H1 (cell line): ENCODE results near the gene CEP128. TPM values are rescaled to one million over a fixed set of nuclear protein-coding genes. Genes with fewer than 3 reads are reported as not detected.

Experiments used
- CEBPB ChIP-seq: IDR thresholded peaks from 2 replicates; pipeline ENCODE4 v1.6.1; 2012; ENCODE audit warnings: low read depth, low read length
- EZH2 ChIP-seq: fragments of 200-600 bp; sonication (generic); IDR thresholded peaks from 2 replicates; pipeline ENCODE4 v1.7.1; 2012; ENCODE audit warnings: low read depth, mild to moderate bottlenecking, moderate library complexity, low read length, inconsistent platforms; ENCODE audit not compliant: severe bottlenecking
- GTF2F1 ChIP-seq: IDR thresholded peaks from 2 replicates; pipeline ENCODE4 v1.6.1; 2012; ENCODE audit warnings: low read depth, low read length, improper control_type of control experiment, borderline replicate concordance
- JUN ChIP-seq: IDR thresholded peaks from 2 replicates; pipeline ENCODE4 v1.6.1; 2011; ENCODE audit warnings: low read depth, mild to moderate bottlenecking, improper control_type of control experiment, low read length
- KDM1A ChIP-seq: fragments of 200-600, 300-600 bp; sonication (generic); IDR thresholded peaks from 2 replicates; pipeline ENCODE4 v1.7.1; 2016; ENCODE audit warnings: mild to moderate bottlenecking, low read length, borderline replicate concordance
- SP1 ChIP-seq: IDR thresholded peaks from 2 replicates; pipeline ENCODE4 v1.6.1; 2011; ENCODE audit warnings: low read depth, low read length
- SRF ChIP-seq: IDR thresholded peaks from 2 replicates; pipeline ENCODE4 v1.6.1; 2011; ENCODE audit warnings: mild to moderate bottlenecking, low read depth, low read length, moderate library complexity
- polyA plus RNA-seq, 7 experiments: library from polyadenylated mRNA; depleted of rRNA in 3 of 7; stranded (reverse) in 5 of 7; unstranded in 2 of 7; fragments of >200 nt in 5 of 7; fragments of 200-250 nt in 2 of 7; gene quantifications; 1 replicate in 5 of 7; 2 replicates in 1 of 7; 4 replicates in 1 of 7; pipeline versions ENCODE4 v1.2.1 to v1.2.3, GENCODE V29; 2011 to 2013; ENCODE audit warnings: missing spikeins in 2 of 7, mixed read lengths in 2 of 7
- total RNA-seq: library from RNA; stranded (reverse); fragmentation: NEBNext Ultra II Directional; extraction: Animal tissue kit (Norgen Biotek cat#: 25700); gene quantifications from 2 replicates; pipeline ENCODE4 v1.2.1, GENCODE V29; 2021
- TF ChIP-seq, protein P1 (sequence below): IDR thresholded peaks from 2 replicates; pipeline ENCODE4 v1.6.1; 2012; ENCODE audit warnings: low read length, inconsistent platforms
- TF ChIP-seq, protein P2 (sequence below): IDR thresholded peaks from 2 replicates; pipeline ENCODE4 v1.6.1; 2012; ENCODE audit warnings: inconsistent platforms

CEP128 gene
- total and polyA plus RNA-seq, 2 of the 8 experiments (the other 6 are each of a cell fraction or from before 2014, with no cell fraction given): 1.9 to 17.0 TPM

DNA sequence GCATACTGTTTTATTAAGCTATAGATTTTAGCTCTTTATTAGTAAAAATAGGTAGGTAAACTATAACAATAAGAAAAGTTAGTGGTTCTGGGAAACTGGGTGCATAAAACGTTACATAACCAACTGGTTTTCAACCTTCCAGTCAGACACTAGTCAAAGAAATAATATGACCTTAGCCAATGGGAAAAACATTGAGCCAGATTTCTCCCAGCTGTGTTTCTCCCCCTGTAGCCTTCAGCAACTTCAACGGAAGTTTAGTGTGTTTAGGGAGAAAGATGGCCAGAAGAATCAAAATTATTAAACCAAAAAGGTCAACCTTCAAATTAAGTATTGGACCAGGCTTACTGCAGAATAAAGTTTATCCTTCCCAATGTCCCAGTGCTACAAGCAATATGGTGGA, 446.8 kb downstream of the CEP128 start (continued):
- TF ChIP-seq, protein P1, sequence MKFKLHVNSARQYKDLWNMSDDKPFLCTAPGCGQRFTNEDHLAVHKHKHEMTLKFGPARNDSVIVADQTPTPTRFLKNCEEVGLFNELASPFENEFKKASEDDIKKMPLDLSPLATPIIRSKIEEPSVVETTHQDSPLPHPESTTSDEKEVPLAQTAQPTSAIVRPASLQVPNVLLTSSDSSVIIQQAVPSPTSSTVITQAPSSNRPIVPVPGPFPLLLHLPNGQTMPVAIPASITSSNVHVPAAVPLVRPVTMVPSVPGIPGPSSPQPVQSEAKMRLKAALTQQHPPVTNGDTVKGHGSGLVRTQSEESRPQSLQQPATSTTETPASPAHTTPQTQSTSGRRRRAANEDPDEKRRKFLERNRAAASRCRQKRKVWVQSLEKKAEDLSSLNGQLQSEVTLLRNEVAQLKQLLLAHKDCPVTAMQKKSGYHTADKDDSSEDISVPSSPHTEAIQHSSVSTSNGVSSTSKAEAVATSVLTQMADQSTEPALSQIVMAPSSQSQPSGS: no peak
- TF ChIP-seq EZH2: no peak
- TF ChIP-seq, protein P2, sequence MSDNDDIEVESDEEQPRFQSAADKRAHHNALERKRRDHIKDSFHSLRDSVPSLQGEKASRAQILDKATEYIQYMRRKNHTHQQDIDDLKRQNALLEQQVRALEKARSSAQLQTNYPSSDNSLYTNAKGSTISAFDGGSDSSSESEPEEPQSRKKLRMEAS: no peak
- no peak for TF ChIP-seq JUN
- TF ChIP-seq GTF2F1: no peak
- TF ChIP-seq SRF: no peak
- no peak for TF ChIP-seq SP1
- no peak for TF ChIP-seq KDM1A
- TF ChIP-seq CEBPB: no peak
